Mammary epithelial cell (primary cell): ENCODE results near the gene KCNMA1.

Experiments
- EZH2 ChIP-seq: IDR thresholded peaks from 2 replicates; pipeline ENCODE4 v1.6.1; 2012; ENCODE audit warnings: low read length, inconsistent platforms, borderline replicate concordance
- TF ChIP-seq, protein P1 (sequence below), 2 donors: IDR thresholded peaks in 1 of 2; conservative IDR thresholded peaks in 1 of 2; 2 replicates each; pipeline ENCODE4 v1.5.1; 2011 to 2012; ENCODE audit warnings: inconsistent platforms in 2 of 2, low read length in 2 of 2, mild to moderate bottlenecking in 2 of 2, control low read depth in 1 of 2, low read depth in 1 of 2; ENCODE audit not compliant: insufficient read depth in 1 of 2; ENCODE audit errors: extremely low read depth in 1 of 2

DNA sequence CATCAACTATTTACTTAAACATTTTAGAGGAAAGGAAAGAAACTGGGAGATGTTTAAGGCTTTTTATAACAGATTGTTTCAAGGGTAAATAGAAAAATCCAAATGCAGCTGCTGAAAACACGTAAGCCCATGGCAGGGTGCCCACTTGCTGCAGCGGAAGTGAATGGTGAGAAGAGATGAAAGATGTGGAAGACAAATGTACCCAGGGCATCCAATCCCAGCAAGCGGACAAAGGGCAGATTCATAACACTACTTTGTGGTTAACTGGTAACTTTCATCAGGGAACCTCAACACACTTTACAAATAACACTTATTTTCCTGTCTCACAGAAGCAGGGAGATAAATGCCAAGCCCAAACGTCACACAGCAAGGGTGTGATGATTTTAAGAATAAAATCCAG is 358.4 kb downstream of the KCNMA1 start:
- TF ChIP-seq, protein P1, sequence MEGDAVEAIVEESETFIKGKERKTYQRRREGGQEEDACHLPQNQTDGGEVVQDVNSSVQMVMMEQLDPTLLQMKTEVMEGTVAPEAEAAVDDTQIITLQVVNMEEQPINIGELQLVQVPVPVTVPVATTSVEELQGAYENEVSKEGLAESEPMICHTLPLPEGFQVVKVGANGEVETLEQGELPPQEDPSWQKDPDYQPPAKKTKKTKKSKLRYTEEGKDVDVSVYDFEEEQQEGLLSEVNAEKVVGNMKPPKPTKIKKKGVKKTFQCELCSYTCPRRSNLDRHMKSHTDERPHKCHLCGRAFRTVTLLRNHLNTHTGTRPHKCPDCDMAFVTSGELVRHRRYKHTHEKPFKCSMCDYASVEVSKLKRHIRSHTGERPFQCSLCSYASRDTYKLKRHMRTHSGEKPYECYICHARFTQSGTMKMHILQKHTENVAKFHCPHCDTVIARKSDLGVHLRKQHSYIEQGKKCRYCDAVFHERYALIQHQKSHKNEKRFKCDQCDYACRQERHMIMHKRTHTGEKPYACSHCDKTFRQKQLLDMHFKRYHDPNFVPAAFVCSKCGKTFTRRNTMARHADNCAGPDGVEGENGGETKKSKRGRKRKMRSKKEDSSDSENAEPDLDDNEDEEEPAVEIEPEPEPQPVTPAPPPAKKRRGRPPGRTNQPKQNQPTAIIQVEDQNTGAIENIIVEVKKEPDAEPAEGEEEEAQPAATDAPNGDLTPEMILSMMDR (conservative IDR thresholded peaks at IDR 0.05 in 1 of 2, IDR thresholded peaks at IDR 0.05 in 1 of 2; ENCODE audit: extremely low read depth in 1 of 2, insufficient read depth in 1 of 2, low read depth in 1 of 2, low read length in 2 of 2) = no peak
- no peak for TF ChIP-seq EZH2
